Neural cell (in vitro differentiated cells): ENCODE results near the gene PLCD1. TPM values are rescaled to one million over a fixed set of nuclear protein-coding genes. Genes with fewer than 3 reads are reported as not detected.
"Not testable (repeated sequence)": the region's sequence is repeated elsewhere in the genome, so short reads cannot be mapped to it uniquely, and the experiment has no call there.

ENCODE experiments used
- H2AFZ ChIP-seq: fragments of 200-600, 300-800 bp; sonication (generic), shearing (Covaris generic); 2 replicates; pipeline ENCODE4 v1.6.0; 2014; ENCODE audit warnings: low read depth, mild to moderate bottlenecking, antibody characterized with exemption, low read length, moderate library complexity
- H3F3A ChIP-seq: fragments of 200-600 bp; shearing (Covaris generic); 2 replicates; pipeline ENCODE4 v1.6.1; 2016; ENCODE audit warnings: mild to moderate bottlenecking, moderate library complexity, mixed read lengths, antibody characterized with exemption, low read length; ENCODE audit not compliant: insufficient read depth, poor library complexity, severe bottlenecking
- H3K27ac ChIP-seq: fragments of 200-600, 300-800 bp; sonication (generic), shearing (Covaris generic); 2 replicates; pipeline ENCODE4 v1.5.1; 2014; ENCODE audit warnings: mild to moderate bottlenecking, low read length, moderate library complexity
- H3K27me3 ChIP-seq: fragments of 300-800, 200-600 bp; sonication (generic), shearing (Covaris generic); 2 replicates; pipeline ENCODE4 v1.6.0; 2014; ENCODE audit warnings: mild to moderate bottlenecking, low read depth, low read length, moderate library complexity; ENCODE audit not compliant: insufficient read depth
- H3K36me3 ChIP-seq: fragments of 300-800, 200-600 bp; sonication (generic), shearing (Covaris generic); 2 replicates; pipeline ENCODE4 v1.5.1; 2014; ENCODE audit warnings: mild to moderate bottlenecking, antibody characterized with exemption, low read length, moderate library complexity; ENCODE audit not compliant: insufficient read depth
- H3K4me2 ChIP-seq: fragments of 300-800, 200-600 bp; sonication (generic), shearing (Covaris generic); 2 replicates; pipeline ENCODE4 v1.6.0; 2014; ENCODE audit warnings: mild to moderate bottlenecking, low read length
- H3K4me3 ChIP-seq: fragments of 300-800, 200-600 bp; sonication (generic), shearing (Covaris generic); 2 replicates; pipeline ENCODE4 v1.5.1; 2014; ENCODE audit warnings: mild to moderate bottlenecking, low read length, moderate library complexity
- H3K79me2 ChIP-seq: fragments of 200-600 bp; shearing (Covaris generic); replicated peaks from 2 replicates; pipeline ENCODE4 v1.6.0; 2014; ENCODE audit warnings: mild to moderate bottlenecking, low read length, moderate library complexity; ENCODE audit not compliant: insufficient read depth
- H3K9ac ChIP-seq: fragments of 300-800, 200-600 bp; sonication (generic), shearing (Covaris generic); 2 replicates; pipeline ENCODE4 v1.6.1; 2016; ENCODE audit warnings: mild to moderate bottlenecking, low read length, mixed read lengths
- H3K9me2 ChIP-seq: fragments of 200-600 bp; shearing (Covaris generic); 2 replicates; pipeline ENCODE4 v1.6.1; 2016; ENCODE audit warnings: mild to moderate bottlenecking, low read length, mixed read lengths; ENCODE audit not compliant: insufficient read depth
- H3K9me3 ChIP-seq: fragments of 200-600, 300-800 bp; sonication (generic), shearing (Covaris generic); 2 replicates; pipeline ENCODE4 v1.6.1; 2016; ENCODE audit warnings: mild to moderate bottlenecking, mixed run types, low read length, moderate library complexity, mixed read lengths
- H4K20me1 ChIP-seq: fragments of 200-600 bp; shearing (Covaris generic); 2 replicates; pipeline ENCODE4 v1.6.1; 2016; ENCODE audit warnings: mild to moderate bottlenecking, mixed run types; ENCODE audit not compliant: insufficient read depth
- EP300 ChIP-seq: fragments of 450-650 bp; conservative IDR thresholded peaks from 2 replicates; pipeline ENCODE4 v1.6.1; 2014; ENCODE audit warnings: antibody characterized with exemption, mild to moderate bottlenecking, moderate library complexity; ENCODE audit not compliant: poor library complexity, severe bottlenecking
- EZH2 ChIP-seq: fragments of 200-600, 300-800 bp; shearing (Covaris generic), sonication (generic); IDR thresholded peaks from 2 replicates; pipeline ENCODE4 v1.6.1; 2014; ENCODE audit warnings: antibody characterized with exemption, low read length, borderline replicate concordance, mild to moderate bottlenecking; ENCODE audit not compliant: insufficient read depth, poor library complexity, severe bottlenecking
- MXI1 ChIP-seq: fragments of 450-650 bp; conservative IDR thresholded peaks from 2 replicates; pipeline ENCODE4 v1.6.1; 2014; ENCODE audit warnings: antibody characterized with exemption, mild to moderate bottlenecking; ENCODE audit not compliant: poor library complexity, severe bottlenecking
- POLR2AphosphoS5 ChIP-seq: IDR thresholded peaks from 2 replicates; pipeline ENCODE4 v1.6.1; 2012
- RAD21 ChIP-seq: fragments of 450-650 bp; conservative IDR thresholded peaks from 2 replicates; pipeline ENCODE4 v1.6.1; 2014; ENCODE audit warnings: antibody characterized with exemption, mild to moderate bottlenecking, moderate library complexity
- SMC3 ChIP-seq: fragments of 450-650 bp; conservative IDR thresholded peaks from 2 replicates; pipeline ENCODE4 v1.6.1; 2014; ENCODE audit warnings: antibody characterized with exemption, mild to moderate bottlenecking, moderate library complexity; ENCODE audit not compliant: poor library complexity
- TAF1 ChIP-seq: IDR thresholded peaks from 2 replicates; pipeline ENCODE4 v1.6.1; 2012; ENCODE audit warnings: low read depth
- polyA plus RNA-seq: library from polyadenylated mRNA; depleted of rRNA; stranded (reverse); fragments of >200 nt; gene quantifications from 2 replicates; pipeline ENCODE4 v1.2.3, GENCODE V29; 2014
- TF ChIP-seq, protein P1 (sequence below): IDR thresholded peaks from 2 replicates; pipeline ENCODE4 v1.6.1; 2012; ENCODE audit warnings: borderline replicate concordance
- TF ChIP-seq, protein P2 (sequence below): fragments of 450-650 bp; IDR thresholded peaks from 2 replicates; pipeline ENCODE4 v1.5.1; 2014; ENCODE audit warnings: antibody characterized with exemption, mild to moderate bottlenecking, moderate library complexity; ENCODE audit not compliant: poor library complexity, severe bottlenecking

Gene PLCD1
- polyA plus RNA-seq, 1 donor from 2014 or later, result 4.6 TPM

DNA sequence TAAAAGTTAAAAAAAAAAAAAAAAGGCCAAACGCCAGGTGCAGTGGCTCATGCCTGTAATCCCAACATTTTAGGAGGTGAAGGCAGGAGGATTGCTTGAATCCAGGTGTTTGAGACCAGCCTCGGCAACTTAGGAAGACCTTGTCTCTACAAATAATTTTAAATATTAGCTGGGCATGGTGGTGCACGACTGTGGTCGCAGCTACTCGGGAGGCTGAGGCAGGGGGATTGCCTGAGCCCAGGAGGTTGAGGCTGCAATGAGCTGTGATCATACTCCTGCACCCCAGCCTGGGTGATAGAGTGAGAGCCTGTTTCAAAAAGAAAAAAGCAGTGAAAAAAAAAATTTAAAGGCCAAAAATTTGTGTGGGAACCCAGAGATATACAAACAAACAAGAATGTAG is 6.8 kb upstream of the PLCD1 start:
- TF ChIP-seq EZH2 (no peak), EP300 (no peak), RAD21 (no peak), POLR2AphosphoS5 (no peak), SMC3 (no peak), MXI1 (no peak), TAF1 (no peak)
- TF ChIP-seq, protein P1, sequence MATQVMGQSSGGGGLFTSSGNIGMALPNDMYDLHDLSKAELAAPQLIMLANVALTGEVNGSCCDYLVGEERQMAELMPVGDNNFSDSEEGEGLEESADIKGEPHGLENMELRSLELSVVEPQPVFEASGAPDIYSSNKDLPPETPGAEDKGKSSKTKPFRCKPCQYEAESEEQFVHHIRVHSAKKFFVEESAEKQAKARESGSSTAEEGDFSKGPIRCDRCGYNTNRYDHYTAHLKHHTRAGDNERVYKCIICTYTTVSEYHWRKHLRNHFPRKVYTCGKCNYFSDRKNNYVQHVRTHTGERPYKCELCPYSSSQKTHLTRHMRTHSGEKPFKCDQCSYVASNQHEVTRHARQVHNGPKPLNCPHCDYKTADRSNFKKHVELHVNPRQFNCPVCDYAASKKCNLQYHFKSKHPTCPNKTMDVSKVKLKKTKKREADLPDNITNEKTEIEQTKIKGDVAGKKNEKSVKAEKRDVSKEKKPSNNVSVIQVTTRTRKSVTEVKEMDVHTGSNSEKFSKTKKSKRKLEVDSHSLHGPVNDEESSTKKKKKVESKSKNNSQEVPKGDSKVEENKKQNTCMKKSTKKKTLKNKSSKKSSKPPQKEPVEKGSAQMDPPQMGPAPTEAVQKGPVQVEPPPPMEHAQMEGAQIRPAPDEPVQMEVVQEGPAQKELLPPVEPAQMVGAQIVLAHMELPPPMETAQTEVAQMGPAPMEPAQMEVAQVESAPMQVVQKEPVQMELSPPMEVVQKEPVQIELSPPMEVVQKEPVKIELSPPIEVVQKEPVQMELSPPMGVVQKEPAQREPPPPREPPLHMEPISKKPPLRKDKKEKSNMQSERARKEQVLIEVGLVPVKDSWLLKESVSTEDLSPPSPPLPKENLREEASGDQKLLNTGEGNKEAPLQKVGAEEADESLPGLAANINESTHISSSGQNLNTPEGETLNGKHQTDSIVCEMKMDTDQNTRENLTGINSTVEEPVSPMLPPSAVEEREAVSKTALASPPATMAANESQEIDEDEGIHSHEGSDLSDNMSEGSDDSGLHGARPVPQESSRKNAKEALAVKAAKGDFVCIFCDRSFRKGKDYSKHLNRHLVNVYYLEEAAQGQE, result no peak
- TF ChIP-seq, protein P2, sequence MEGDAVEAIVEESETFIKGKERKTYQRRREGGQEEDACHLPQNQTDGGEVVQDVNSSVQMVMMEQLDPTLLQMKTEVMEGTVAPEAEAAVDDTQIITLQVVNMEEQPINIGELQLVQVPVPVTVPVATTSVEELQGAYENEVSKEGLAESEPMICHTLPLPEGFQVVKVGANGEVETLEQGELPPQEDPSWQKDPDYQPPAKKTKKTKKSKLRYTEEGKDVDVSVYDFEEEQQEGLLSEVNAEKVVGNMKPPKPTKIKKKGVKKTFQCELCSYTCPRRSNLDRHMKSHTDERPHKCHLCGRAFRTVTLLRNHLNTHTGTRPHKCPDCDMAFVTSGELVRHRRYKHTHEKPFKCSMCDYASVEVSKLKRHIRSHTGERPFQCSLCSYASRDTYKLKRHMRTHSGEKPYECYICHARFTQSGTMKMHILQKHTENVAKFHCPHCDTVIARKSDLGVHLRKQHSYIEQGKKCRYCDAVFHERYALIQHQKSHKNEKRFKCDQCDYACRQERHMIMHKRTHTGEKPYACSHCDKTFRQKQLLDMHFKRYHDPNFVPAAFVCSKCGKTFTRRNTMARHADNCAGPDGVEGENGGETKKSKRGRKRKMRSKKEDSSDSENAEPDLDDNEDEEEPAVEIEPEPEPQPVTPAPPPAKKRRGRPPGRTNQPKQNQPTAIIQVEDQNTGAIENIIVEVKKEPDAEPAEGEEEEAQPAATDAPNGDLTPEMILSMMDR, result no peak
- Histone ChIP-seq H3K36me3 (no peaks in the 10 kb centered on the region), H3K27ac (no peak overlapping the region), H2AFZ (no peak overlapping the region), H3K9me3 (no peaks in the 10 kb centered on the region), H3K79me2 (no peaks in the 10 kb centered on the region), H4K20me1 (no peaks in the 10 kb centered on the region), H3K9me2 (no peaks in the 10 kb centered on the region), H3F3A (no peaks in the 10 kb centered on the region), H3K4me2 (no peak overlapping the region), H3K27me3 (peaks cover 20% of the 10 kb centered on the region), H3K9ac (no peak overlapping the region), H3K4me3 (no peak overlapping the region)

DNA sequence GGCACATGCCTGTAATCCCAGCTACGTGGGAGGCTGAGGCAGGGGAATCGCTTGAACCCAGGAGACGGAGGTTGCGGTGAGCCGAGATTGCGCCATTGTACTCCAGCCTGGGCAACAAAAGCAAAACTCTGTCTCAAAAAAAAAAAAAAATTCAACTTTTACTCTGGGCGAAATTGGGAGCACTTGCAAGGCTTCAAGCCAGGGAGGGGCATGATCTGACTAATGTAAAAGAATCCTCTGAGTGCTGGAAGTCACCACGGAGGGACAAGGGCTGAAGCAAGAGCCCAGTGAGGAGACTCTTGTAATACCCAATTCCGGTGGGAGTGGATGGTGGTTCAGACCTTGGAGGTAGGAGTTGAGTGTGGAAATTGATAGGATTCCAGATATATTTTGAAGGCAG is 4.9 kb upstream of the PLCD1 start:
- not testable (repeated sequence) for H3K9me3 ChIP-seq

DNA sequence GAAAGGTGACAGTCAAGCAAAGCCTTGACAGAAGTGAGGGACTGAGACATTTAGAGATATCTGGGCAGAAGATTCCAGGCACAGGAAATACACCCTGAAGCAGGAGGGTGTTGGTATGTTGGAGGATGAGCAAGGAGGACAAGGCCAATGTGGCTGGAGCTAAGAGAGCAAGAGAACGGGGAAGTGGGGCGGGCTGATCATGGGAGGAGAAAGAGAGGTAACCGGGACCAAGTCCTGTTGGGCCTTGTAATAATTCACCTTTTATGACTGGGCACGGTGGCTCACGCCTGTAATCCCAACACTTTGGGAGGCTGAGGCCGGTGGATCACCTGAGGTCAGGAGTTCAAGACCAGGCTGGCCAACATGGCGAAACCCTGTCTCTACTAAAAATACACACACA is 4.1 kb upstream of the PLCD1 start:
- H3K4me3 ChIP-seq, H3K4me2 ChIP-seq, H3K27ac ChIP-seq, H3K9ac ChIP-seq, H3K9me3 ChIP-seq, H3K36me3 ChIP-seq, H3K79me2 ChIP-seq, H4K20me1 ChIP-seq, H2AFZ ChIP-seq, H3K9me2 ChIP-seq, H3F3A ChIP-seq: not testable (repeated sequence)
- peaks cover 23% of the 10 kb centered on the region for H3K27me3 ChIP-seq

More for the DNA sequence above, 4.9 kb upstream of the PLCD1 start:
- H3K27ac ChIP-seq, H3K9me2 ChIP-seq, H3K9ac ChIP-seq, H3K4me2 ChIP-seq, H3K79me2 ChIP-seq, H3K4me3 ChIP-seq, H3F3A ChIP-seq, H4K20me1 ChIP-seq, H3K36me3 ChIP-seq, H2AFZ ChIP-seq: not testable (repeated sequence)
- H3K27me3 ChIP-seq, result peaks cover 24% of the 10 kb centered on the region
